A673 (cell line): ENCODE measurements around the gene MST1R. TPM values are rescaled to one million over a fixed set of nuclear protein-coding genes. Genes with fewer than 3 reads are reported as not detected.

Experiments used
- BruUV-seq: library from RNA; stranded (reverse); fragments of 400-500 nt; replicated peaks from 2 replicates; lab custom pipeline; 2021; lab: Mats Ljungman, UMichigan
- CTCF ChIA-PET: fragments of 300-600 bp; sonication (Branson Sonifier 250); formaldehyde crosslinking; loops from one replicate; lab custom pipeline; 2022; ENCODE audit warnings: antibody characterized with exemption; lab: Charles Lee
- POLR2A ChIA-PET: fragments of 300-600 bp; sonication (Branson Sonifier 250); formaldehyde crosslinking; loops from one replicate; lab custom pipeline; 2022; ENCODE audit warnings: antibody characterized with exemption; ENCODE audit not compliant: low non-redundant PET; lab: Charles Lee
- DNase-seq: peaks from one replicate; pipeline ENCODE4 v3.0.0-alpha.2; 2015; ENCODE audit warnings: low spot score
- H3K27ac ChIP-seq: fragments of 200-600 bp; sonication (generic); 2 replicates; pipeline ENCODE4 v1.5.1; 2016; ENCODE audit warnings: mixed run types, low read depth, mild to moderate bottlenecking, mixed read lengths, antibody characterized with exemption, low read length; ENCODE audit not compliant: poor library complexity, severe bottlenecking
- H3K27me3 ChIP-seq: fragments of 200-600 bp; sonication (generic); replicated peaks from 2 replicates; pipeline ENCODE4 v1.6.1; 2017; ENCODE audit warnings: mixed run types, low read depth, mild to moderate bottlenecking, mixed read lengths, antibody characterized with exemption, low read length; ENCODE audit not compliant: insufficient read depth, poor library complexity
- H3K36me3 ChIP-seq: fragments of 200-600 bp; sonication (generic); 2 replicates; pipeline ENCODE4 v1.6.1; 2016; ENCODE audit warnings: mixed run types, mild to moderate bottlenecking, mixed read lengths, antibody characterized with exemption, low read length; ENCODE audit not compliant: insufficient read depth, poor library complexity, severe bottlenecking
- H3K4me1 ChIP-seq: fragments of 200-600 bp; sonication (generic); 2 replicates; pipeline ENCODE4 v1.6.1; 2017; ENCODE audit warnings: mixed run types, mild to moderate bottlenecking, mixed read lengths, antibody characterized with exemption, low read length; ENCODE audit not compliant: insufficient read depth, poor library complexity, severe bottlenecking
- H3K4me3 ChIP-seq: fragments of 200-600 bp; sonication (generic); 2 replicates; pipeline ENCODE4 v1.5.1; 2016; ENCODE audit warnings: low read depth, mixed run types, mild to moderate bottlenecking, mixed read lengths, low read length; ENCODE audit not compliant: poor library complexity, severe bottlenecking
- H3K9me3 ChIP-seq: fragments of 200-600 bp; sonication (generic); 2 replicates; pipeline ENCODE4 v1.6.1; 2016; ENCODE audit warnings: mixed run types, low read depth, mild to moderate bottlenecking, mixed read lengths, antibody characterized with exemption, low read length; ENCODE audit not compliant: poor library complexity, severe bottlenecking
- CTCF ChIP-seq: fragments of 300-800, 200-600 bp; sonication (generic); conservative IDR thresholded peaks from 2 replicates; pipeline ENCODE4 v1.5.1; 2017; ENCODE audit warnings: low read depth, mild to moderate bottlenecking, antibody characterized with exemption, low read length, moderate library complexity, mixed read lengths
- EZH2 ChIP-seq: fragments of 200-600 bp; sonication (generic); IDR thresholded peaks from 2 replicates; pipeline ENCODE4 v1.6.1; 2017; ENCODE audit warnings: borderline replicate concordance, low read depth, mild to moderate bottlenecking, mixed read lengths, antibody characterized with exemption, low read length; ENCODE audit not compliant: poor library complexity, severe bottlenecking
- intact Hi-C: fragments of 100-400 bp; cut with micrococcal nuclease; formaldehyde crosslinking; loops from one replicate; pipeline ENCODE4 v1.10.0; 2022; ENCODE audit not compliant: unreplicated experiment
- total RNA-seq: library from RNA; stranded (reverse); gene quantifications from 2 replicates; pipeline ENCODE4 v1.2.3, GENCODE V29; 2021

The MST1R gene
- total RNA-seq, 1 experiment from 2014 or later: not detected

GRCh38 chr3:49914906-49915305 is 11.2 kb upstream of the MST1R start:
- Histone ChIP-seq H3K4me3 (no peak overlapping the region), H3K27ac (no peak overlapping the region), H3K36me3 (no peaks in the 10 kb centered on the region), H3K9me3 (no peaks in the 10 kb centered on the region), H3K27me3 (no peaks in the 10 kb centered on the region), H3K4me1 (no peaks in the 10 kb centered on the region)
- DNase-seq: no peak
- no peak for TF ChIP-seq CTCF
- TF ChIP-seq EZH2: no peak
- BruUV-seq: no TSS peak
- CTCF ChIA-PET: no interaction called here
- intact Hi-C loops: no loop called here
- POLR2A ChIA-PET: no interaction called here

DNA sequence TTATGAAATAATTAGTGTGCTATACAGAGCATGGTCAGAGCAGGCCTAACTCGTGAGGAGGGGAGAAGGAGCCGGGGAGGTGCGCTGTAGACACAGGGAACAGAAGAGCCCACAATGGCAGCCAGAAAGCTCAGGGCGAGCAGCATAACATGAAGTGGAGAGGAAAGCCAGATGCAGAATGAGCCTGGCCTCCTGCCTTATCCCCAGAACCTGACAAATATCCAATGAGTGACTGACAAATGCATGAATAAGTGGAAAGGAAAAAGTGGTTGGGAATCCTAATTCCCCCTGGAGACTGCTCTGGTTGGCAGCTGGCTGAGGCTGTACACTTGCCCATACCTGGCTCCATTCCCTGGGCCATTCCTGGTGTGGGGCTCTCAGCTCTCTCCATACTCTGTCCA is 9.2 kb upstream of the MST1R start:
- H3K27me3 ChIP-seq: no peaks in the 10 kb centered on the region
- no peaks in the 10 kb centered on the region for H3K36me3 ChIP-seq
- no peaks in the 10 kb centered on the region for H3K4me1 ChIP-seq
- CTCF ChIA-PET: no interaction called here
- DNase-seq: no peak
- TF ChIP-seq EZH2: no peak
- TF ChIP-seq CTCF: no peak
- no peak overlapping the region for H3K27ac ChIP-seq
- POLR2A ChIA-PET: no interaction called here
- no TSS peak for BruUV-seq
- H3K4me3 ChIP-seq: no peak overlapping the region
- intact Hi-C loops: no loop called here
- no peaks in the 10 kb centered on the region for H3K9me3 ChIP-seq

GRCh38 chr3:49911611-49912010 is 7.9 kb upstream of the MST1R start:
- H3K4me3 ChIP-seq: no peak overlapping the region
- H3K9me3 ChIP-seq: no peaks in the 10 kb centered on the region
- H3K27me3 ChIP-seq: no peaks in the 10 kb centered on the region
- ChIA-PET POLR2A (no interaction called here), CTCF (no interaction called here)
- H3K36me3 ChIP-seq: no peaks in the 10 kb centered on the region
- TF ChIP-seq CTCF: no peak
- no peak for TF ChIP-seq EZH2
- no TSS peak for BruUV-seq
- no peak overlapping the region for H3K27ac ChIP-seq
- DNase-seq: no peak
- no peaks in the 10 kb centered on the region for H3K4me1 ChIP-seq
- intact Hi-C loops: no loop called here
